Lower leg skin (tissue), 3 donors: Measurements from ENCODE around the gene CHERP.

Source experiments
- POLR2A ChIP-seq, 2 donors: fragments of 450-650 bp; IDR thresholded peaks; one replicate each; pipeline ENCODE4 v1.6.1; 2016 to 2017; ENCODE audit warnings: antibody characterized with exemption in 2 of 2, mild to moderate bottlenecking in 1 of 2, moderate library complexity in 1 of 2
- TF ChIP-seq, protein P1 (sequence below), 3 donors: fragments of 450-650 bp; IDR thresholded peaks; one replicate each; pipeline ENCODE4 v1.5.1; 2016; ENCODE audit warnings: antibody characterized with exemption in 3 of 3, mild to moderate bottlenecking in 3 of 3, moderate library complexity in 2 of 3

DNA sequence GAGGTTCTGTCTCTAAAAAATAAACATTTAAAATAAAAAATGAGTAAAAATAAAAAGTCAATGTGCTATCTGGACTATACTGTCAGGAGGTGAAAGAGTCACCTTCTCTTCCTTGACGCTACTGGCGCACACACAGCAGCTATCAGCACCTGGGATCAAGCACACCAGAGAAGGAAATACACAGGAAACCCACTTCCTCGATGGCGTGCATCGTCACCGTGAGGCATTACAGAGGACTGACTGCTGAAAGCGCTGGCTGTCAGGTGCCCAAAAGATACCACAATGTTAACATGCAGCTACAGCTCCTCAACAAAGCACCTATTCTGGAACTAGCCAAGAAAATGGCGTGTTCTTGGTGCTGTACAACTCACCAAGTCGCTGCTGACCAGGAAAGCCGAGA, 23.9 kb upstream of the CHERP start:
- TF ChIP-seq, protein P1, sequence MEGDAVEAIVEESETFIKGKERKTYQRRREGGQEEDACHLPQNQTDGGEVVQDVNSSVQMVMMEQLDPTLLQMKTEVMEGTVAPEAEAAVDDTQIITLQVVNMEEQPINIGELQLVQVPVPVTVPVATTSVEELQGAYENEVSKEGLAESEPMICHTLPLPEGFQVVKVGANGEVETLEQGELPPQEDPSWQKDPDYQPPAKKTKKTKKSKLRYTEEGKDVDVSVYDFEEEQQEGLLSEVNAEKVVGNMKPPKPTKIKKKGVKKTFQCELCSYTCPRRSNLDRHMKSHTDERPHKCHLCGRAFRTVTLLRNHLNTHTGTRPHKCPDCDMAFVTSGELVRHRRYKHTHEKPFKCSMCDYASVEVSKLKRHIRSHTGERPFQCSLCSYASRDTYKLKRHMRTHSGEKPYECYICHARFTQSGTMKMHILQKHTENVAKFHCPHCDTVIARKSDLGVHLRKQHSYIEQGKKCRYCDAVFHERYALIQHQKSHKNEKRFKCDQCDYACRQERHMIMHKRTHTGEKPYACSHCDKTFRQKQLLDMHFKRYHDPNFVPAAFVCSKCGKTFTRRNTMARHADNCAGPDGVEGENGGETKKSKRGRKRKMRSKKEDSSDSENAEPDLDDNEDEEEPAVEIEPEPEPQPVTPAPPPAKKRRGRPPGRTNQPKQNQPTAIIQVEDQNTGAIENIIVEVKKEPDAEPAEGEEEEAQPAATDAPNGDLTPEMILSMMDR (IDR thresholded peaks at IDR 0.05), result no peak
- TF ChIP-seq POLR2A (IDR thresholded peaks at IDR 0.05), result no peak
